Fibroblast of skin of left quadriceps (primary cell): ENCODE measurements around the gene GALM.
"Not testable (repeated sequence)": the region's sequence is repeated elsewhere in the genome, so short reads cannot be mapped to it uniquely, and the experiment has no call there.

ENCODE experiments used
- DNase-seq, 2 experiments: peaks; one replicate each; pipeline ENCODE4 v3.0.0-alpha.2; 2013; ENCODE audit warnings: low read depth in 2 of 2

The GALM gene

GRCh38 chr2:38665854-38666555 lies at the start of gene GALM:
TSS of gene GALM (plus strand) at chr2:38666114. CDS start at chr2:38666162, 48 bp downstream.
- DNase-seq, result peak; percentile 91 to 93

- DNase-seq, result no peak
These were observed 48.6 kb upstream of the GALM start for GRCh38 chr2:38617301-38617700.

GRCh38 chr2:38619458-38620164 lies 46.3 kb upstream of the GALM start:
- no peak for DNase-seq

DNA sequence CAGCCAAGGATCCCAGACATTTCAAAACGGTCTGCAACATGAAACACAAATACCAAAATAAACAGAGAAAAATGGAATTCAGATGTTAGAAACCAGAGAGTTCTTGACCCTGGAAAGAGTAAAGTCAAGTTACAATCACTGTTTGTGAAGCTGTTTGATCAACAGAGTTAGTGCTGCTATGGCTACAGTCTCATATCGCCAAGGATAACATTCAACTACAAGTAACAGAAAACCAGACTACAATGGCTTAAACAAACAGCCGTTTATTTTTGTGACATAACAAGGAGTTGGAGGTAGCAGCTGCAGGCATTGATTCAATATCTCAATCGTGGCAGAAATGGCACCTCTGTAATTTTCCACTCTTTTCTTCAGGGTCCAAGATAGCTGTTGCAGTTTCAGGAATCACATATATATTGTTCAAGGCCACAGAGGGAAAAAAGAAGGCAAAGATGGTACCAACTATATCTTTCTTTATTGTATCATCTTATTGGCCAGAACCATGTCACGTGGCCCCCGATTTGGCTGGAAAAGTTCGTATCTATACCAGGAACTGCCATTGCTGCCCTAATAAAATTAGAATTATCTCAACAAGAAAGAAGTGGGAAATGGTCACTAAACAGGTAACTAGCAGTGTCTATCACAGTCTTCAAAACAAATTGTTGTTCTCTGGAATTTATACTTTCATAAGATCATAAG lies 45.5 kb upstream of the GALM start:
- DNase-seq, result no peak

DNA sequence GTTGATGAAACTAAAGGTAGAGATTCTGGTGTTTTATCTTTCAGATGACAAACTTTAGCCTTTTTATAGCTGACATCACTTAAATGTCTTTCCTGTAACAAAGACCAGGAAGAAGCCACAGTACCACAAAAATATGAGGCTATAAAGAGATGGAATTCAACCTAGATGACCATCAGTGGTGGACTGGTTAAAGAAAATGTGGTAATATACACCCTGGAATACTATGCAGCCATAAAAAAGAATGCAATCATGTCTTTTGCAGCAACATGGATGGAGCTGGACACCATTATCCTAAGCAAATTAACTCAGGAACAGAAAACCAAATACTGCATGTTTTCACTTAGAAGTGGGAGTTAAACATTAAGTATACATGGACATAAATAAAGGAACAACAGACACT lies 44.9 kb upstream of the GALM start:
- no peak for DNase-seq

DNA sequence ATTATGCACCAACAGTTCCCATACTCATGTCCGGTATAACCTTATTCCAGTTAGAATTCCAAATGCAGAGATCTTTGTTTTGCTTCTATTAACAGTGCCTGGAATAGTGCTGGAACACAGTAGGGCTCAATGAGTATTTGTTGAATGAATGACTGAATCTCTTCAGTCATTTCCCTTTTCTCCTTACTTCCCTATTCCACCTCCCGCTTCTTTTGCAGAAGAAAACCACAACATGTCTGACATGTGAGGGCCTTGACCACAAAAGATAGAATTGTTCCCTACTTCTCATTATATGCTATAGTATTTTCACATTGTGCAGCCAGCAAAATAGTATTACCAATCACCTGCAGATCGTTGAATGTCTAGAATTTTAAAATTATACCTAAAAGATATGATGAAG lies 43.7 kb upstream of the GALM start:
- DNase-seq, result no peak

DNA sequence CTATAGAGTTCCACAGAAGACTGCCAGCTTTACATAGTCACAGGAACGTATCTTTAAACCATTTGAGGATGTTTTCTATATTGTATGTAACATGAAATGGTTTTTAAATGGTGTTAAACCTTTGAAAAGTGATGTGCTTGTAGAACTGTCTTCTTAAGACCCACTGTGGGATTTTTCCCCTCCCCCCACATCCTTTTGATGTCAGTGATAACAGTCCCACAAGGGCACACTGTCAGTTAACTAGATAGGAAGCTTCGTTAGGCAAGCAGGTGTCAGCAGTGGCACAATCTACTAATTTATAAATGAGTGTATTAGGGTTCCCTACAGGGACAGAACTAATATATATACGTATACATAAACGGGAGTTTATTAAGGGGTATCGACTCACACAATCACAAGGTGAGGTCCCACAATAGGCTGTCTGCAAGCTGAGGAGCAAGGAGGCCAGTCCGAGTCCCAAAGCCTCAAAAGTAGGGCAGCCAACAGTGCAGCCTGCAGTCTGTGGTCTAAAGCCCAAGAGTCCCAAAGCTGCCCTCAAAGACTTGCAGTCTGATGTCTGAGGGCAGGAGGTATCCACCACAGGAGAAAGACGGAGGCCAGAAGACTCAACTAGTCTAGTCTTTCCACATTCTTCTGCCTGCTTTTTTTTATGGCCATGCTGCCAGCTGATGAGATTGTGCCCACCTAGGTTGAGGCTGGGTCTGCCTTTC lies 39.4 kb upstream of the GALM start:
- no peak for DNase-seq

DNA sequence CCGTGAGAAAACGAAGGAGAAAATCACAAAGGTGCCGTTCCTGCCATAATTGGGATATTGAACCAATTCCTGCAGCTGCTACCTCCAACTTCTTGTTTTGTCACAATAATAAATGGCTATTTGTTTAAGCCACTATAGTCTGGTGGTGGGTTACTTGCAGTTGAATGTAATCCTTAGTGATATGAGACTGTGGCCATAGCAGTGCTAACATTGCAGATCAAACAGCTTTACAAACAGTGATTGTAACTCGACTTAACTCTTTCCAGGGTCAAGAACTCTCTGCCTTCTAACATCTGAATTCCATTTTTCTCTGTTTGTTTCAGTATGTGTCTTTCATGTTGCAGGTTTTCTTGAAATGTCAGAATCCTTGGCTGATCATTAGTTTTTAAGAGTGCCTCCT lies 38.5 kb upstream of the GALM start:
- no peak for DNase-seq

- DNase-seq, result no peak
These were observed 36.2 kb upstream of the GALM start for GRCh38 chr2:38629684-38630083.

DNA sequence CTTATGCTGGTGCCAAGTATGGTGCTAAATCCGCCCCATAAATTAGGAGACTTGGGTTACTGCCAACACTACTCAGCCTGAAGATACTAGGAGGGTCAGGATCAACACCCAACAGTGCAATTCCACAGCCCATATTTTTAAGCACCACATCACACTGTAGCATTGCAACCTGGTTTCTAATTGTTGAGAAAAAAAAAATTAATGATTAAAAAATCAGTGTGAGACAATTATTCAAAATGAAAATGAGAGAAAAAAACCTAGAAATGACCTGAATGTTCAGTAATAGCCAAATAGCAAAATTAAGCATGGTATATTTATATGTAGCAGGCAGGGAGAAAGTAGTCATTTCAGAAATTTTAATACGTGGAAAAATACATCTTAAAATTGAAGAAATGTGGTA lies 33.9 kb upstream of the GALM start:
- no peak for DNase-seq

GRCh38 chr2:38632980-38633379 lies 32.9 kb upstream of the GALM start:
- DNase-seq, result no peak

GRCh38 chr2:38633895-38634294 lies 32.0 kb upstream of the GALM start:
- DNase-seq, result no peak

DNA sequence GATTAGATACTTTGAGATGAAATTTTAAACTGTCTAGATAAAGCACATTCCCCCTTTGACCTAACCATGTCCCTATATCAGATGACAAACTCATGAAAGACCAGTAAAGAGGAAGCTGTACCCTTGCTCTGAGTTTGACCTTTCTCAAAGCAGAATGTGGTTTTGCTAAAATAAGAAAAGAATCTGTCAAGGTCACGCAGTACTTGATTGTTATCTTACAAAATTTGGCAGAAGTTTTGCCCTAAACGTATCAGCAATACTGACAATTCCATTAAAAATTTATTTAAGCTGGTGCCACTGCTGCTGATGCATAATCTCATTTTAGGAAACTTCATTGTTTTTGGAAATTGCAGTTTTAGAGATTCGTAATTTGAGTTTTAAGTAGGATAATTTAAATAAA lies 31.2 kb upstream of the GALM start:
- DNase-seq, result no peak

DNA sequence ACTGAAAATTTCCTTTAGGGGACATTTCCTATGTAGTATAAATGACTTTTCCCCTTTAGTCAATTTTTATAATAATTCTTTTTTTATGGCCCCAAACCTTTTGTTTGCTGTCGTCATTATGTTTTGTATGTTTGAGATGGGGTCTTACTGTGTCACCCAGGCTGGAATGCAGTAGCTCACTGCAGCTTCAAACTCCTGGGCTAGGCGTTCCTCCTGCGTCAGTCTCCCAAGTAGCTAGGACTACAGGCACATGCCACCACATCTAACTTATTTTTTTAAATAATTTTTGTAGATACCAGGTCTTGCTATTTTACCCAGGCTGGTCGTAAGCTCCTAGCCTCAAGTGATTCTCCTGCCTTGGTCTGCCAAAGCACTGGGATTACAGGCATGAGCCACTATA lies 30.8 kb upstream of the GALM start:
- no peak for DNase-seq

- DNase-seq, result no peak
These were observed 29.8 kb upstream of the GALM start for GRCh38 chr2:38636069-38636468.

DNA sequence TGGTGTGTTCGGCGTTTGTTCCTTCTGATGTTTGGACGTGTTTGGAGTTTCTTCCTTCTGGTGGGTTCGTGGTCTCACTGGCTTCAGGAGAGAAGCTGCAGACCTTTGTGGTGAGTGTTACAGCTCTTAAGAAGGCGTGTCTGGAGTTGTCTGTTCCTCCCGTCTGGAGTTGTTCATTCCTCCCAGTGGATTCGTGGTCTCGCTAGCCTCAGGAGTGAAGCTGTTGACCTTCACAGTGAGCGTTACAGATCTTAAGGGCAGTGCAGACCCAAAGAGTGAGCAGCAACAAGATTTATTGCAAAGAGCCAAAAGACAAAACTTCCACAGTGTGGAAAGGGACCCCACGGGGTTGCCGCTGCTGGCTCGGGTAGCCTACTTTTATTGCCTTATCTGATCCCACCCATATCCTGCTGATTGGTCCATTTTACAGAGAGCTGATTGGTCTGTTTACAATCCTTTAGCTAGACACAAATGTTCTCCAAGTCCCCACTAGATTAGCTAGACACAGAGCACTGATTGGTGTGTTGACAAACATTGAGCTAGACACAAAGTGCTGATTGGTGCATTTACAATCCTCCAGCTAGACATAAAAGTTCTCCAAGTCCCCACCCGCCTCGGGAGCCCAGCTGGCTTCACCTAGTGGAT lies 23.4 kb upstream of the GALM start:
- not testable (repeated sequence) for DNase-seq

GRCh38 chr2:38643021-38643671 lies 22.8 kb upstream of the GALM start:
- DNase-seq, result no peak

- not testable (repeated sequence) for DNase-seq
These were observed 22.0 kb upstream of the GALM start for GRCh38 chr2:38643683-38644511.

- no peak for DNase-seq
These were observed 17.7 kb upstream of the GALM start for GRCh38 chr2:38648107-38648761.
